TTC549 (cell line): ENCODE results near the gene NR1H3.

Source experiments
- FAIRE-seq: peaks from 2 replicates; lab custom pipeline; 2012; peaks lifted over from hg19 to GRCh38; lab: Jason Lieb, UNC

NR1H3 gene

GRCh38 chr11:47269829-47270305, 12.1 kb downstream of the NR1H3 start, which contains the start of gene MADD:
MADD (plus strand) TSS chr11:47270133.
- no peak for FAIRE-seq

GRCh38 chr11:47270331-47271271, 12.8 kb downstream of the NR1H3 start:
- FAIRE-seq: no peak

- no peak for FAIRE-seq
Observed at GRCh38 chr11:47271328-47271727, 13.5 kb downstream of the NR1H3 start.

- no peak for FAIRE-seq
Observed at GRCh38 chr11:47271961-47272661, 14.3 kb downstream of the NR1H3 start.

GRCh38 chr11:47272706-47273105, 14.9 kb downstream of the NR1H3 start:
- no peak for FAIRE-seq

GRCh38 chr11:47274495-47275235, 16.9 kb downstream of the NR1H3 start:
- no peak for FAIRE-seq

- FAIRE-seq: no peak
Observed at GRCh38 chr11:47276923-47277322, 19.1 kb downstream of the NR1H3 start.

- no peak for FAIRE-seq
Observed at GRCh38 chr11:47278058-47278457, 20.3 kb downstream of the NR1H3 start.

- no peak for FAIRE-seq
Observed at GRCh38 chr11:47278769-47279168, 21.0 kb downstream of the NR1H3 start.

GRCh38 chr11:47280099-47280498, 22.3 kb downstream of the NR1H3 start:
- FAIRE-seq: no peak

- FAIRE-seq: no peak
Observed at GRCh38 chr11:47280860-47281259, 23.1 kb downstream of the NR1H3 start.

GRCh38 chr11:47282462-47282861, 24.7 kb downstream of the NR1H3 start:
- no peak for FAIRE-seq

- FAIRE-seq: no peak
Observed at GRCh38 chr11:47284151-47284550, 26.4 kb downstream of the NR1H3 start.

GRCh38 chr11:47285969-47286770, 28.4 kb downstream of the NR1H3 start:
- no peak for FAIRE-seq

- FAIRE-seq: no peak
Observed at GRCh38 chr11:47288066-47288465, 30.3 kb downstream of the NR1H3 start.

GRCh38 chr11:47289856-47290255, 32.1 kb downstream of the NR1H3 start:
- FAIRE-seq: no peak

- FAIRE-seq: no peak
Observed at GRCh38 chr11:47295385-47295784, 37.6 kb downstream of the NR1H3 start.

GRCh38 chr11:47296045-47296444, 38.2 kb downstream of the NR1H3 start:
- FAIRE-seq: no peak

- FAIRE-seq: no peak
Observed at GRCh38 chr11:47299078-47299477, 41.3 kb downstream of the NR1H3 start.

- no peak for FAIRE-seq
Observed at GRCh38 chr11:47302853-47303252, 45.1 kb downstream of the NR1H3 start.

GRCh38 chr11:47305734-47306483, 48.1 kb downstream of the NR1H3 start:
- no peak for FAIRE-seq
